Glomerular visceral epithelial cell (primary cell): Measurements from ENCODE around the gene ETHE1.
A peak's percentile ranks its signal among the peaks of the same experiment; 100 is the strongest.
"Not testable (repeated sequence)": the region's sequence is repeated elsewhere in the genome, so short reads cannot be mapped to it uniquely, and the experiment has no call there.

ENCODE experiments used
- DNase-seq: peaks from one replicate; pipeline ENCODE4 v3.0.0-alpha.2; 2016; ENCODE audit errors: extremely low spot score

The ETHE1 gene

GRCh38 chr19:43524922-43525835 is 1.8 kb downstream of the ETHE1 start:
- peak; percentile 72 for DNase-seq

GRCh38 chr19:43523696-43524095 is 3.3 kb downstream of the ETHE1 start:
- DNase-seq = not testable (repeated sequence)

GRCh38 chr19:43522929-43523328 is 4.1 kb downstream of the ETHE1 start:
- DNase-seq = no peak

GRCh38 chr19:43519436-43520088 is 7.4 kb downstream of the ETHE1 start:
- DNase-seq = peak; percentile 91

- no peak for DNase-seq
These were observed 8.9 kb downstream of the ETHE1 start for GRCh38 chr19:43518051-43518450.

GRCh38 chr19:43512399-43512798 is 14.6 kb downstream of the ETHE1 start:
- DNase-seq = not testable (repeated sequence)

GRCh38 chr19:43511324-43511723 is 15.7 kb downstream of the ETHE1 start:
- no peak for DNase-seq

GRCh38 chr19:43510713-43511112 is 16.3 kb downstream of the ETHE1 start:
- DNase-seq = no peak

GRCh38 chr19:43507880-43508279 is 19.1 kb downstream of the ETHE1 start:
- no peak for DNase-seq

- DNase-seq = no peak
These were observed 20.4 kb downstream of the ETHE1 start for GRCh38 chr19:43506629-43507028.

GRCh38 chr19:43505941-43506340 is 21.1 kb downstream of the ETHE1 start:
- no peak for DNase-seq

- no peak for DNase-seq
These were observed 21.9 kb downstream of the ETHE1 start for GRCh38 chr19:43505186-43505456.

GRCh38 chr19:43504426-43505185 is 22.4 kb downstream of the ETHE1 start, which contains the start of gene PHLDB3:
Gene PHLDB3 (minus strand): TSS chr19:43504746. CDS start chr19:43504118, 628 bp downstream.
- DNase-seq = peak; percentile 36

GRCh38 chr19:43503501-43504425 is 23.2 kb downstream of the ETHE1 start:
- peak; percentile 93 for DNase-seq

GRCh38 chr19:43502419-43502976 is 24.5 kb downstream of the ETHE1 start:
- DNase-seq = no peak

GRCh38 chr19:43501661-43502418 is 25.2 kb downstream of the ETHE1 start:
- DNase-seq = no peak

- no peak for DNase-seq
These were observed 28.0 kb downstream of the ETHE1 start for GRCh38 chr19:43499042-43499441.

GRCh38 chr19:43498233-43498842 is 28.7 kb downstream of the ETHE1 start:
- no peak for DNase-seq

GRCh38 chr19:43496960-43497359 is 30.0 kb downstream of the ETHE1 start:
- DNase-seq = no peak

- DNase-seq = no peak
These were observed 31.9 kb downstream of the ETHE1 start for GRCh38 chr19:43495082-43495481.
